HG02852 (cell line): ENCODE data around the gene NGRN.
"Not testable (repeated sequence)": the region's sequence is repeated elsewhere in the genome, so short reads cannot be mapped to it uniquely, and the experiment has no call there.

Source experiments
- ATAC-seq: cut with Tn5 transposase; IDR thresholded peaks from one replicate; pipeline ENCODE4 v1.9.1; 2021; ENCODE audit warnings: mild to moderate bottlenecking, moderate library complexity; ENCODE audit not compliant: unreplicated experiment

Gene NGRN

DNA sequence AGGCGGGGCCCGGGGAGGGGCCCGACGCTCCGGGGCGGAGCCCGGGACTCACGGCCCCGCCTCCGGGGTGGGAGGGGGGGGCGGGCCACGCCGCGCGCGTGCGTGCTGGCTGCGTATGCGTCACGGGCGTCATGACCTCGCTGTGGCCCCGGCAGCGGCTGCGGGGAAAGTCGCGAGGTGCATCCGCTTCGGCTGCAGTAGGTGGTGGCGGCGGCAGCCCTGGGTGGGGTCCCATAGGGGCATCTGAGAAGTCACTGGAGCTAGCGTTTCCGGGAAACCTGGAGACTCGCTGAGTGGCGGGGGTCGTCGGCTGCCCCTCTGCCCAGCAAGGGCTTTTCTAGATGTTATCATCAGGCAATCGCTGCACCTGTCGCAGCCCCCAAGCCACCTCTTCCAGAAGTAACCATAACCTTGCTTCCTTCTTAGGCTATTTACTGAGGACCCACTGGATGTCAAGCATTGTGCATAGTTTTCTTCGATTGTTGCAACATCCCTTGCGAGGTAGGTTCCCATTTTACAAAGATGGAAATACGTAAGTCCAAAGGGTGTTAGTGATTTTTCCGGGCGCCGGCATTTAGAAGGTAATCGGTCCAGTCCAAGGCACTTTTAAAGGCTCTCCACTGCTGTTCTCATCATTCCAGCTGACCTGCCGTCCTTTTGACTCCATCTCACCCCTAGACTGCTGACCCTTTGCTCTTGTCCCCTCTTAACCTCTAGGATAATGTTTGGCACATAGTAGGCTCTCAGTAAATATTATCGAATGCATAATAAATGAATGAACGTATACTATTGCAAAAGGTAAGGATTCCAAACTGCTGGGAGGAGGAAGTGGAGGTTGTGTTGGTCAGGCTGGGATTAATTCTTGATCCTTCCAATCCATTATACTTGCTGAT is 31.1 kb upstream of the NGRN start, which contains the start of gene GDPGP1:
Gene GDPGP1 (plus strand): TSS at position 114 of the 893 bp plus-strand sequence. CDS start 6,700 bp downstream, outside the sequence.
- ATAC-seq: peak; percentile 54

DNA sequence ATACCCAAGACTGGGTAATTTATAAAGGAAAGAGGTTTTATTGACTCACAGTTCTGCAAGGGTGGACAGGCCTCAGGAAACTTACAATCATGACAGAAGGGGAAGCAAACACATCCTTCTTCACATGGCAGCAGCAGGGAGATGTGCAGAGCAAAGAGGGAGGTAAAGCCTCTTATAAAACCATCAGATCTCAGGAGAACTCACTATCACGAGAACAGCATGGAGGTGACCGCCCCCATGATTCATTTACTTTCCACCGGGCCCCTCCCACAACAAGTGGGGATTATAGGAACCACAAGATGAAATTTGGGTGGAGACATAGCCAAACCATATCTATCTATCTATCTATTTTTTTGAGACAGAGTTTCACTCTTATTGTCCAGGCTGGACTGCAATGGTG is 26.1 kb upstream of the NGRN start:
- ATAC-seq: no peak

DNA sequence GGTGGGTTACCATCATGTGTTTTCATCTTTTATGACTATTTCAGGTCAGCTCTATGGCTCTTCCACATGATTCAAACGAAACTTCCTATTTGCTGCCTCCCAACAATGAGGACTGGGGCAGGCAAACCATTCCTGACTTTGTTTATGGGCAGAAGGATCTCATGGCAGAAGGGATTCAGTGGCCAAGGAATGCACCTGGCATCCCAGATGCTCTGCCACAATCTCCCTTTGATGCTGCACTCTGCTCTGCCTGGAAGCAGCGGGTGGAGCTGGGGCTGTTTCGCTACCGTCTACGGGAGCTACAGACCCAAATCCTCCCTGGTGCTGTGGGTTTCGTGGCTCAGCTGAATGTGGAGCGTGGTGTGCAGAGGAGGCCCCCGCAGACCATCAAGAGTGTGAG is 24.6 kb upstream of the NGRN start:
- ATAC-seq: no peak

DNA sequence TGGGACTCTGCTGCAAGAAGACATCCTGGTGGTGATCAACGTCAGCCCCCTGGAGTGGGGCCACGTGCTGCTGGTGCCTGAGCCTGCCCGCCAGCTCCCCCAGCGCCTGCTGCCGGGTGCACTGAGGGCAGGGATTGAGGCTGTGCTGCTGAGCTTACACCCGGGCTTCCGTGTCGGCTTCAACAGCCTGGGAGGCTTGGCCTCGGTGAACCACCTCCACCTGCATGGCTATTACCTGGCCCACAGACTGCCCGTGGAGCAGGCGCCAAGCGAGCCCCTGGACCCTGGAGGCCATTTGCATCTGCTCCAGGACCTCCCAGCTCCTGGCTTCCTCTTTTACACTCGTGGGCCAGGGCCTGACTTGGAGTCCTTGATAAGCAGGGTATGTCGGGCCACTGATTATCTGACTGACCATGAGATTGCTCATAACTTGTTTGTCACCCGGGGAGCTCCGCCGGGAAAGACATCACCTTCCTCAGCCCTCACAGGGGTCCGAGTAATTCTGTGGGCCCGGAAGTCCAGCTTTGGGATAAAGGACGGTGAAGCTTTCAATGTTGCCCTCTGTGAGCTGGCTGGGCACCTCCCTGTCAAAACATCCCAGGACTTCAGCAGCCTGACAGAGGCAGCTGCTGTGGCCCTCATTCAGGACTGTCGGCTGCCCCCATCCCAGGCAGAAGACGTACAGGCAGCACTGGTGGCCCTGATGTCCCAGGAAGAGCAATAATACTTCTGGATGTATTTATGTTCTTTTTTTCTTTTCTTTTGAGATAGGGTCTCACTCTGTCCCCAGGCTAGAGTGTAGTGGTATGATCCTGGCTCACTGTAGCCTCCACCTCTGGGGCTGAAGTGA is 23.9 kb upstream of the NGRN start:
- no peak for ATAC-seq

DNA sequence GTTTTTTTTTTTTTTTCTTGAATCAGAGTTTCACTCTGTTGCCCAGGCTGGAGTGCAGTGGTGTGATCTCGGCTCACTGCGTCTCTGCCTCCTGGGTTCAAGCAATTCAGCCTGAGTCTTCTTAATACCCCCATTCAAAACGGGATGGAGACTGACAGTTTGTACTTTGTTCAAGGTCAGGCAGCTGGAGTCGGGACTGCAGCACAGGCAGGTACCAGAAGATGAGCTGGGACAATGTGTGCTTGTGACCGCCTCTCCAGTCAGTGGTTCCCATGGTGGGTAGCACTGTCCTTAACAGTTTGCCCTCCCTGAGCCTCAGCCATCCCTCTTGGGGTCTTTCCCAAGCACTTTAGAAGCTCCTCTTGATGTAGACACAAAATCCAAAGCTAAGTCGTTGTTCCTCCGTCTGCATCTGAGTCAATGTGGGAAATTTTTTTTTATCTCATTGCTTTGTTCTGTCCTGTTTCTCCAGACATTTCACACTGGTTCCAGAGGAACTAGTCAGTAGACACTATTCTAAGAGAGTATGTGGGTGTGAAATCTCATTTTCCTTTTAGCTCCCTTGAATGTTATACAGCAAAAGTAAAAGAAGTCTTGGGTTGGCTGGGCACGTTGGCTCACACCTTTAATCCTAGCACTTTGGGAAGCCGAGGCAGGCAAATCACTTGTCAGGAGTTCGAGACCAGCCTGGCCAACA is 21.4 kb upstream of the NGRN start:
- ATAC-seq: no peak

DNA sequence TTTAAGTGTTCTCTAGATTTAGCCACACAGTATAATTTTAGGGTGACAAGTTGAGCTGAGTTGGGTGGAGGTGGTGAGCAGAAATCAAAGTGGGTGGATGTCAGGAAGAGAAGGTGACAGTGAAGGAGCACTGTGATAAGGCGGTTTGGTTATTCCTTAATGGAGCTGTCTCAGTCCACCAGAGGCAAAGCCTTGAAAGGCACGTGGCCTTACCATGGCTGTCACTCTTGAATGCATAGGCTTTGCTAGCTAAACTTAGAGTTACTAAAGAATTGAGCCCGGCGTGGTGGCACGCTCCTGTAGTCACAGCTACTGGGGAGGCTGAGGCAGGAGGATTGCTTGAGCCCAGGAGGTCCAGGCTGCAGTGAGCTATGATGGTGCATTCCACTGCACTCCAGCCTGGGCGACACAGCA is 16.7 kb upstream of the NGRN start:
- no peak for ATAC-seq

DNA sequence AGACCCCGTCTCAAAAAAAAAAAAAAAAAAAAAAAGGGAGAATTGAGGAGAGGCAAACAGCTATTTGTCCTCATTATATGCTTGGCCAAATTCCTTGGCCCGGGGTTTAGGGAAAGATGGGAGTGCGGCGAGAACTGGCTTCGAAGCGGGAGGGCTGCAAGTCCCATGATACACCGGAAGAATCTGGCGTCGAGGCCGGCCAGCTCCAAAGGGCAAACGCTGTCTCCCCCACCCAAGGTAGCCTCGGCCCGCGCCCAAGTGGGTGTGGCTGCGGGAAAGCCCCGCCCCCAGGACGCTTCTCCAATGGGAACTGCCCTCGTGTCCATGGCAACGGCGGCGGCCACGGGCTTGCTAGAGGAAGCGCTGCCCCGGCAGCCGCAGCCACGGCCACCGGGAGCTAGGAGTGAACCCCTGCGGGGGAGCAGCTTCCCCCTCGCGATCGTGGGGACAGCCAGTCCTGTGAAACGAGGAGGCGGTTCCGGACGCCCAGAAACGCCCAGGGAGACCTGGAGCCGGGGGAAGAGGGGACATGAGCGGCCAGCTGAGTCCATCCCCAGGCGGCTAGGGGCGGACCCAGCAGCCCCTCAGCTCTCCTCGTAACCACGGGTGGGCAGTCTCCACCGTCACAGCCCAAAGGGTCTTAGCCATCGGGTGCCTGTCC is 16.1 kb upstream of the NGRN start, which contains the start of gene TTLL13:
Gene TTLL13 (plus strand): TSS at position 354 of the 661 bp plus-strand sequence. CDS start 1,075 bp downstream, outside the sequence.
- ATAC-seq: peak; percentile 62

DNA sequence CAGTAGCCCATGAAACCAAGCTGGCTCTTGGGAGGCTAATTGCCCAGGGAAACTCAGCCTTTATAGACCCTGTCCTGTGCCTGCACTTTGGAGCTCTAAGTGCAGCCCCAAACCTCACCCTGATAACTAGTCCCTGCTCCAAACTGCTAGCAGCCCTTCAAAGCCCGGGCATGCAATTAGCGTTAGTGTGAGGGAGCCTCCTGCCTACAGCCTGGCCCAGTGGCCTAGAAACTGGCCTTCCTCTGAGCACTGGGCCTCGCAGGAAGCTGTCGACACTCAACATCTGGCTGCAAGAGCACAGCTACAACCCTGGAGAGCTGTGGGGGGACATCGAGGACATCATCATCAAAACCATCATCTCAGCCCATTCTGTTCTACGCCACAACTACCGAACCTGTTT is 7.7 kb upstream of the NGRN start:
- no peak for ATAC-seq

DNA sequence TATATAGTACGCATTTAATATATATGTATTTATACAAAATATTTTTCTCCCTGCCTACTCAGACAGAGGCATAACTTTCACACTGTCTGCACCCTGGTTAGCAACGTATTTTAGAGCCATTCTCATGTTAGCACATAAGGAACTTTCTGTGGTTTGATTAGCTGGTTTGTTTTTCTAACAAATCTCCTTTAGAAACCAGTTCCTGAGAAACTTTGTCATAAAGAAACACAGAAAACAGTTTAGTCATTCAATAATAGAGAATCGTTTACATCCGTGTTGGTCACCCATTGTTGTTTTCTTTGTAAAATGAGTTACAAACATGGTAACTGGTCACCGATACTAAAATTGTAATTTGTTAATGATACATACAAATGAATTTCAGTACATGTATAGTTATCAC is 5.9 kb upstream of the NGRN start:
- ATAC-seq: peak; percentile 82

DNA sequence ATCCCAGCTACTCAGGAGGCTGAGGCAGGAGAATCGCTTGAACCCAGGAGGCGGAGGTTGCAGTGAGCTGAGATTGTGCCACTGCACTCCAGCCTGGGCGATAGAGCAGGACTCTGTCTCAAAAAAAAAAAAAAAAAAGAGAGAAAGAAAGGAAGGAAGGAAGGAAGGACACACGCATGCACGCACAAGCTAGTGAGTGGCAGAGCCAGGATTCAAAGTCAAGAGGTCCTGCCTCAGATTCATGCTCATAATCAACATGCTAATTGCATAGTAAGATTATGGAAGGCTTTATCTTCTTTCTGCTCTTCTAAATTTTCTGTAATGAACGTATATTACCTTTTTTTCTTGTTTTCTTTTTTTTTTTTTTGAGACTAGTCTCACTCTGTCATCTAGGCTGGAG is 4.7 kb upstream of the NGRN start:
- ATAC-seq: not testable (repeated sequence)

DNA sequence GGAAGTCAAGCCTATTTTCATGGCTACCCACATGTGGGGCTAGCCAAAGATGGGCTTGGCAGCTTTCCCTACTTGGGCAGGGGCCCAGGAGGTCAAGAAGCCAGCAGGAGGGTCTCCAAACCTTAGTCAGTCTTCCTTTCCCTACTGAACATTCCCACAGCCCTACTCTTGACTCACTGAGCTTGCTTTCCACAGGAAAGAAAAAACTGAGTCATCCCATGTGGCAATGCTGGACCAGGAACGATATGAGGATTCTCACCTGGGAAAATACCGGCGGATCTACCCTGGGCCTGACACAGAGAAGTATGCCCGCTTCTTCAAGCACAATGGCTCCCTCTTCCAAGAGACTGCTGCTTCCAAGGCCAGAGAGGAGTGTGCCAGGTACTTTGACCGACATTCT is 3.7 kb upstream of the NGRN start:
- ATAC-seq: no peak

DNA sequence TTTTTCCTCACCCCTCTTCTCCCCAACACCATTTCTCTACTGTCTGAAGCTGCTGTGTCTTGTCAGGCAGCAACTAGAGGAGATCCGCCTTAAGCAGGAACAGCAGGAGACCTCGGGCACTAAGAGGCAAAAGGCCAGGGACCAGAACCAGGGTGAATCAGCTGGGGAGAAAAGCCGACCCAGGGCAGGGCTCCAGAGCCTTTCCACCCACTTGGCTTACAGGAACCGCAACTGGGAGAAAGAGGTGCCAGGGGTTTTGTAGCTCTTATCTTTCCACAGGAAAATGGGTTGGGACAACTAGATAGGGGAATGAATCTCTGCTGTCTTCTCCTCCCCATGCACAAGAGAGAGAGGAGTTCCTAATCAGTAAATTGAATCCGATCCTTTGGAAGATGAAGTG is 3.0 kb upstream of the NGRN start:
- no peak for ATAC-seq

DNA sequence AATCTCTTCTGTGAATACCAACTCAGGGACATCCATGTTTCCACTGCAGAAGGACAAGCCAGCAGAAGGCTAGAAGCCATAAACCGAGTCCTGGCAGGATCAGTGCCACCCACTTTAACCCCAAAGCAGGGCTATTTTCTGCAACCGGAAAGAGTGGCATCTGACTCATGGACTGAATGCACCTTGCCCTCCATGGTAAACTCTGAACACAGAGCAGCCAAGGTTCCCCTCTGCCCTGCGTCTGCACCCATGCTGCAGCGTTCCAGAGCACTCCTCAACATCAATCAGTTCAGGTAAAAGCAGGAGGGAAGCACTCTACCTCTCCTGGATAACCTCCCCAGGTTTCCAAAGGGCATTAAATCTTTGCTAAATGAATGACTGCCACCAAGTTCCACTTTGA is 801 bp upstream of the NGRN start:
- no peak for ATAC-seq

DNA sequence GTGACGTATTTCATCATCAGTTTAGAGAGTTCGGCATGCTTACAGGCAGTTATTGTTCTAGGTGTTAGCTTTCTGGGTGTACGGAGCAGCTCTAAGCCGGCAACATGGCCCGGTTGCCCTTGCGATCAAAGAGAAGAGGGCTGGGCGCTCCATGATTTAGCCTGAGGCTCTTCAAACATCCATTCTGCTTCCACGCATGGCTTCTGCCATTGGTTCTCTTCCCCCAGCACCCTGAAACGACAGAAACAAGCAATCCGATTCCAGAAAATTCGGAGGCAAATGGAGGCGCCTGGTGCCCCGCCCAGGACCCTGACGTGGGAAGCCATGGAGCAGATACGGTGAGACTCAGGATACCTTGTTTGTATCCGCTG is 574 bp downstream of the NGRN start:
- ATAC-seq: peak; percentile 24

DNA sequence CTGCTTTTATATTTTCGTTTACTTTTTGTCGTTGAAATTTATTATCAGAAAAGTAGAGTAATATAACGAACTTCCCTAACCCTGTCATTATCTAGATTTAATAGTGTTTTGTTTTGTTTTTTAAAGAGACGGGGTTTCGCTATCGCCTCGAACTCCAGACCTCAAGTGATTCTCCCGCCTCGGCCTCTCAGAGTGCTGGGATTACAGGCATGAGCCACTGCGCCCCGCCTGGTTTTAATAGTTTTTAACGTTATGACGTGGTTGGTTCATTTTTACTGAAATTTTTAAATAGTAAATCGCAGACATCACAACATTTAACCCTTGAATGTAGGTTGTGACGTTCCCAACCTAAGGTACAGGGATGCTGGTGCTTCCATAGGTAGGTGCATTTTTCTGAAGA is 1.0 kb downstream of the NGRN start:
- no peak for ATAC-seq

DNA sequence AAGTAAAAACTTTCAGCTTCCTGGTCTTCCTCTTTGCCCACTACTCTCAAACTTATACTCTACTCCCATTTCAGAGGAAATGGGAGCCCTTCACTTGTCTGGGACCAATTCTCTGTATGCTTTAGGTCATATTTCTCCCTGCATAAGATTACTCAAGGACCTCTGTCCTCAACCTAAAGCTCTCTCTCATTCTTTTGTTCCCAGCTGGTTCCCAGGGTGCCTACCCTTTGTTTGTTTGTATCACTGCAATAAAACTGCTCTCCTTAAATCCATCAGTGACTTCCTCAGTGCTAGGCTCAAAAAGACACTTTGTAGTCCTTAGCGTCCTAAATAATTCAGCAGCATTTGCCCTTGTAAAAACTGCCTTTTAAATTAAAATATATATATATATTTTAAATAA is 2.9 kb downstream of the NGRN start:
- no peak for ATAC-seq

DNA sequence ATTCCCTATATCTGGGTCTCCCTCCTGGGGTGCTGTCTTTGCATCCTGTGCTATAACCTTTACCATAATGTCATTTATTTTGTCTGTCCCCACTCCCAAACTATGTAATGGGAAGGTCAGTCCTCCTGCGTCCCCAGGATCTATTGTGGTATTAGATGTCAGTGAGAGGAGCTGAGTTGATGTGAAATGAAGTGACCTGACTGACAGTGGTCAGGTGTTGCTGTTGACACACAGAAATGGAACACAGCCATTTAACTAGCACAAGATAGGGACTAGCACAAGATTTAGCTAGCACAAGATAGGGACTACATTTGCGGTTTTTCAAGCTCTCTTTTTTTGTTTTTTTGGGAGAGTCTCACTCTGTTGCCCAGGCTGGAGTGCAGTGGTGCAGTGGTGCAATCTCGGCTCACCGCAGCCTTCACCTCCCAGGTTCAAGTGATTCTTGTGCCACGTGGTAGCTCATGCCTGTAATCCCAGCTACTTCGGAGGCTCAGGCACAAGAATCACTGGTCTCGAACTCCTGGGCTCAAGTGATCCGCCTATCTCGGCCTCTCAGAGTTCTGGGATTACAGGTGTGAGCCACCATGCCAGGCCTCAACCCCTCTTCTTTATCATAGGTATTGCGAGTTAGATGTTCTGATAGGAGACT is 5.2 kb downstream of the NGRN start:
- ATAC-seq: no peak

DNA sequence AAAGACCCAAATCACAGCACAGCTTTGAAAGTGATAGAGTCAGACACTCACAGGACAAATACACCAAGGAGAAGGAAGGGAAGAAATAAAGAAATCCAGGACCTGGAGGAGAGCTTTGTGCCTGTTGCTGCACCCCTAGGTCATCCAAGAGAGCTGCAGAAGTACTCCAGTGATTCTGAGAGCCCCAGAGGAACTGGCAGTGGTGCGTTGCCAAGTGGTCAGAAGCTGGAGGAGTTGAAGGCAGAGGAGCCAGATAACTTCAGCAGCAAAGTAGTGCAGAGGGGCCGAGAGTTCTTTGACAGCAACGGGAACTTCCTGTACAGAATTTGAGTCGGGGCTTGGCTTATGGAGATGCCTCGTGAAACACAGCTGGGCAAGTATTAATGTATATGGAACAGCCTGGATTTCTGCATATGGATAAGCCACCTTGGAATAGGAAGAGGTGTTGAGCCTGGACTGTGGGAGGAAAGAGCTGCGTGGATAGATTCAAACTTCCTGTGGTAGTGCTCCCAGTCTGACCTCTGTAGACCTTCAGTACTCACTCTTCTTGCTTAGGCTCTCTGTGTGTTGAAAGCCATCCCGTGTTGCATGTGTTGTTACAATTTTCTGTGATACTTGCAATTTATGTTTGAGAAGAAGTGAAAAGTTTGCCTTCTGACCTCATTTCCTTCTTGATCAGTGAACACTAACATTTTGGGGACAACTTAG is 6.1 kb downstream of the NGRN start:
- ATAC-seq: no peak

DNA sequence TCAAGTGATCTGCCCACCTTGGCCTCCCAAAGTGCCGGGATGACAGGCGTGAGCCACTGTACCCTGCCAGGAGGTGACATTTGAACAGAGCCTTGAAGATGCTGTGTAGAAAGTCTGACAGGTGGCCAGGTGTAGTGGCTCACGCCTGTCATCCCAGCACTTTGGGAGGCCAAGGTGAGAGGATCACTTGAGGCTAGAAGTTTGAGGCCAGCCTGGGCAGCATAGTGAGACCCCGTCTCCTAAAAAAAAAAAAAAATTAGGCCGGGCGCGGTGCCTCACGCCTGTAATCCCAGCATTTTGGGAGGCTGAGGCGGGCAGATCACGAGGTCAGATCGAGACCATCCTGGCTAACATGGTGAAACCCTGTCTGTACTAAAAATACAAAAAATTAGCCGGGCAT is 13.0 kb downstream of the NGRN start:
- not testable (repeated sequence) for ATAC-seq

DNA sequence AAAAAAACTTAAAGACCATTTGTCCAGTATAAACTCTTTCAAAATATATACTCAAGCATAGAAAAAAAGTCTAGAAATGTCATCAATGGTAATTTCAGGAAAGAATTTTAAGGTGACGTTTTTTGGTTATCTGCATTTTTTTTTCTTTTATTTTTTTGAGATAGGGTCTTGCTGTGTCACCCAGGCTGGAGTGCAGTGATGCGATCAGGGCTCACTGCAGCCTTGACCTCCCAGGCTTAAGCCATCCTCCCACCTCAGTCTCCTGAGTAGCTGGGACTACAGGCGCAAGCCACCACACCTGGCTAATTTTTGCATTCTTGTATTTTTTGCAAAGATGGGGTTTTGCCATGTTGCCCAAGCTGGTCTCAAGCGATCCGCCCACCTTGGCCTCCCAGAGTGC is 15.3 kb downstream of the NGRN start:
- not testable (repeated sequence) for ATAC-seq
